GM19372 (cell line): ENCODE results near the gene APOL2.
A peak's percentile ranks its signal among the peaks of the same experiment; 100 is the strongest.
"Not testable (repeated sequence)": the region's sequence is repeated elsewhere in the genome, so short reads cannot be mapped to it uniquely, and the experiment has no call there.

Source experiments
- ATAC-seq: cut with Tn5 transposase; IDR thresholded peaks from one replicate; pipeline ENCODE4 v1.9.1; 2021; ENCODE audit warnings: mild to moderate bottlenecking, low read depth, moderate library complexity; ENCODE audit not compliant: unreplicated experiment

Gene APOL2

GRCh38 chr22:36244522-36245391 lies 5.4 kb upstream of the APOL2 start:
- no peak for ATAC-seq

GRCh38 chr22:36243986-36244385 lies 4.7 kb upstream of the APOL2 start:
- no peak for ATAC-seq

GRCh38 chr22:36239150-36239400 lies 252 bp downstream of the APOL2 start:
- ATAC-seq, result peak; percentile 11

- no peak for ATAC-seq
Observed at GRCh38 chr22:36238373-36239149, 766 bp downstream of the APOL2 start.

GRCh38 chr22:36237462-36238372 lies 1.6 kb downstream of the APOL2 start:
- no peak for ATAC-seq

GRCh38 chr22:36236388-36237319 lies 2.7 kb downstream of the APOL2 start:
- no peak for ATAC-seq

GRCh38 chr22:36235585-36235984 lies 3.7 kb downstream of the APOL2 start:
- ATAC-seq, result no peak

- no peak for ATAC-seq
Observed at GRCh38 chr22:36234919-36235318, 4.4 kb downstream of the APOL2 start.

GRCh38 chr22:36234213-36234612 lies 5.1 kb downstream of the APOL2 start:
- no peak for ATAC-seq

- ATAC-seq, result no peak
Observed at GRCh38 chr22:36233796-36234195, 5.5 kb downstream of the APOL2 start.

- no peak for ATAC-seq
Observed at GRCh38 chr22:36232715-36233401, 6.5 kb downstream of the APOL2 start.

GRCh38 chr22:36231051-36231450 lies 8.3 kb downstream of the APOL2 start:
- not testable (repeated sequence) for ATAC-seq

GRCh38 chr22:36229649-36230048 lies 9.7 kb downstream of the APOL2 start:
- not testable (repeated sequence) for ATAC-seq

- ATAC-seq, result no peak
Observed at GRCh38 chr22:36228944-36229343, 10.4 kb downstream of the APOL2 start.

GRCh38 chr22:36228369-36228768 lies 11.0 kb downstream of the APOL2 start:
- not testable (repeated sequence) for ATAC-seq

- no peak for ATAC-seq
Observed at GRCh38 chr22:36227806-36228205, 11.5 kb downstream of the APOL2 start.

GRCh38 chr22:36227396-36227795 lies 11.9 kb downstream of the APOL2 start:
- ATAC-seq, result no peak

GRCh38 chr22:36226189-36226588 lies 13.1 kb downstream of the APOL2 start:
- no peak for ATAC-seq

- ATAC-seq, result no peak
Observed at GRCh38 chr22:36225333-36225922, 13.9 kb downstream of the APOL2 start.
